OCI-LY7 (cell line): ENCODE data around the gene SLC12A3. TPM values are rescaled to one million over a fixed set of nuclear protein-coding genes. Genes with fewer than 3 reads are reported as not detected.

ENCODE experiments used
- BruUV-seq: library from RNA; stranded (reverse); fragments of 400-500 nt; replicated peaks from 2 replicates; lab custom pipeline; 2021; lab: Mats Ljungman, UMichigan
- CTCF ChIA-PET: fragments of 300-600 bp; sonication (Branson Sonifier 250); formaldehyde crosslinking; loops from one replicate; lab custom pipeline; 2022; ENCODE audit warnings: antibody characterized with exemption; ENCODE audit not compliant: unreplicated experiment; lab: Charles Lee
- POLR2A ChIA-PET: fragments of 300-600 bp; sonication (Branson Sonifier 250); formaldehyde crosslinking; loops from one replicate; lab custom pipeline; 2022; ENCODE audit warnings: antibody characterized with exemption; lab: Charles Lee
- DNase-seq: peaks from one replicate; pipeline ENCODE4 v3.0.0-alpha.2; 2015; ENCODE audit warnings: low spot score
- H2AFZ ChIP-seq: fragments of 200-600 bp; sonication (generic), shearing (Covaris generic); 2 replicates; pipeline ENCODE4 v1.6.1; 2014; ENCODE audit warnings: mild to moderate bottlenecking, antibody characterized with exemption, low read length, moderate library complexity
- H3K27ac ChIP-seq: fragments of 200-600 bp; sonication (generic); 2 replicates; pipeline ENCODE4 v1.5.1; 2014; ENCODE audit warnings: mixed run types, low read depth, mild to moderate bottlenecking, moderate library complexity, low read length, inconsistent platforms; ENCODE audit not compliant: poor library complexity, severe bottlenecking
- H3K36me3 ChIP-seq: fragments of 200-600 bp; sonication (generic); 2 replicates; pipeline ENCODE4 v1.6.1; 2014; ENCODE audit warnings: mild to moderate bottlenecking, antibody characterized with exemption, low read length, moderate library complexity, mixed read lengths; ENCODE audit not compliant: insufficient read depth
- H3K4me1 ChIP-seq: fragments of 200-600 bp; sonication (generic); 2 replicates; pipeline ENCODE4 v1.5.1; 2014; ENCODE audit warnings: mild to moderate bottlenecking, low read length; ENCODE audit not compliant: insufficient read depth, poor library complexity, severe bottlenecking
- H3K4me2 ChIP-seq: fragments of 200-600 bp; sonication (generic); 2 replicates; pipeline ENCODE4 v1.6.1; 2014; ENCODE audit warnings: mild to moderate bottlenecking, low read length
- H3K4me3 ChIP-seq: fragments of 200-600 bp; sonication (generic); 2 replicates; pipeline ENCODE4 v1.5.1; 2014; ENCODE audit warnings: mild to moderate bottlenecking, low read depth, low read length; ENCODE audit not compliant: poor library complexity, severe bottlenecking
- H3K79me2 ChIP-seq: fragments of 200-600 bp; sonication (generic); 2 replicates; pipeline ENCODE4 v1.6.1; 2016; ENCODE audit warnings: low read depth, mild to moderate bottlenecking, low read length, moderate library complexity, mixed read lengths; ENCODE audit not compliant: insufficient read depth
- H3K9me2 ChIP-seq: fragments of 200-600 bp; sonication (generic); 2 replicates; pipeline ENCODE4 v1.6.1; 2016; ENCODE audit warnings: mild to moderate bottlenecking, low read length, mixed read lengths; ENCODE audit not compliant: insufficient read depth
- H3K9me3 ChIP-seq: fragments of 200-600 bp; sonication (generic); 2 replicates; pipeline ENCODE4 v1.6.1; 2014; ENCODE audit warnings: mild to moderate bottlenecking, mixed run types, low read length, mixed read lengths
- H4K20me1 ChIP-seq: fragments of 200-600 bp; sonication (generic); 2 replicates; pipeline ENCODE4 v1.6.1; 2014; ENCODE audit warnings: mild to moderate bottlenecking, antibody characterized with exemption, low read length, moderate library complexity, mixed read lengths; ENCODE audit not compliant: insufficient read depth
- EZH2phosphoT487 ChIP-seq: fragments of 200-600 bp; sonication (generic); IDR thresholded peaks from 2 replicates; pipeline ENCODE4 v1.6.1; 2018; ENCODE audit warnings: low read depth, borderline replicate concordance, mild to moderate bottlenecking, mixed run types, antibody characterized with exemption, low read length, moderate library complexity, mixed read lengths
- intact Hi-C: fragments of 100-400 bp; cut with micrococcal nuclease; formaldehyde crosslinking; loops from one replicate; pipeline ENCODE4 v1.10.0; 2022; ENCODE audit not compliant: unreplicated experiment
- total RNA-seq, 2 experiments: library from RNA; depleted of rRNA in 1 of 2; stranded (reverse); fragments of >200 nt in 1 of 2; shearing (Covaris generic) in 1 of 2; gene quantifications; 2 replicates each; pipeline ENCODE4 v1.2.3, GENCODE V29; 2014 to 2022
- TF ChIP-seq, protein P1 (sequence below): fragments of 200-600 bp; sonication (generic); conservative IDR thresholded peaks from 2 replicates; pipeline ENCODE4 v1.5.1; 2014; ENCODE audit warnings: mild to moderate bottlenecking, antibody characterized with exemption, low read length, moderate library complexity, mixed read lengths

The SLC12A3 gene
- total RNA-seq, 2 experiments from 2014 or later = 0.25 to 0.88 TPM

DNA sequence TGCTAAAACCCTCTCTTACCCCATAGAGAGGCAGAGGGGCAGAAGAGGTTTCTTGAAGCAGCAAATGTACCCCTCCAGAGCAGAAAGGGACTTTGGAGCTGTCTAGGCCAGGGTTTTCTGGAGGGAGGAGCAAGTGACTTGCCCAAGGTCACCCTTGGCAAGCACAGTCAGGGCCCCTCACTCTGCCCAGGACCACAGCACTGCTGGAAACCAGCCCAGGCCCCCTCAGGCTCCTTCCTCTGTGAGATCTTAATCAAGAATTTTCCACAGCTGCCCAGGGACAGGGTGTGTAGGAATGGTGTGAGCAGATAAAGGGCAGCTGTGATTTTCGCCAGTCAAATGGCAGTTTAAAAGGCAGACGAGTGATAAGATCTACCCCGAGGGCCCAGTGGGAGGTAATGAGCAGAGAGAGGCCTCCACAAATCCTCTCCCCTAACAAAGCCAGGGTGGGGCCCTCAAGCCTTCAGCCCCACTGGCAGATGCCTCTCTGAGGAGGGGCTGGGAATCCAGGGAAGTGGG is 3.9 kb upstream of the SLC12A3 start:
- peak overlapping the region; percentile 75 for H3K4me2 ChIP-seq
- H3K4me1 ChIP-seq = peaks cover 47% of the 10 kb centered on the region
- no peaks in the 10 kb centered on the region for H4K20me1 ChIP-seq
- peak; percentile 29 for DNase-seq
- no peaks in the 10 kb centered on the region for H3K79me2 ChIP-seq
- ChIA-PET CTCF (interaction anchor here (1.0 to 1.5 kb wide), 2 partner anchors 8 to 69 kb away, joined by 4 read pairs; no protein-coding TSS in a partner anchor), POLR2A (interaction anchor here (0.8 to 1.1 kb wide), 3 partner anchors 69 to 89 kb away, joined by 3 read pairs; no protein-coding TSS in a partner anchor)
- H3K9me3 ChIP-seq = no peaks in the 10 kb centered on the region
- H3K36me3 ChIP-seq = no peaks in the 10 kb centered on the region
- intact Hi-C loops = loop anchor here (5.0 kb wide), 1 partner anchor 181 kb away; no protein-coding TSS in a partner anchor
- TF ChIP-seq EZH2phosphoT487 = no peak
- TF ChIP-seq, protein P1, sequence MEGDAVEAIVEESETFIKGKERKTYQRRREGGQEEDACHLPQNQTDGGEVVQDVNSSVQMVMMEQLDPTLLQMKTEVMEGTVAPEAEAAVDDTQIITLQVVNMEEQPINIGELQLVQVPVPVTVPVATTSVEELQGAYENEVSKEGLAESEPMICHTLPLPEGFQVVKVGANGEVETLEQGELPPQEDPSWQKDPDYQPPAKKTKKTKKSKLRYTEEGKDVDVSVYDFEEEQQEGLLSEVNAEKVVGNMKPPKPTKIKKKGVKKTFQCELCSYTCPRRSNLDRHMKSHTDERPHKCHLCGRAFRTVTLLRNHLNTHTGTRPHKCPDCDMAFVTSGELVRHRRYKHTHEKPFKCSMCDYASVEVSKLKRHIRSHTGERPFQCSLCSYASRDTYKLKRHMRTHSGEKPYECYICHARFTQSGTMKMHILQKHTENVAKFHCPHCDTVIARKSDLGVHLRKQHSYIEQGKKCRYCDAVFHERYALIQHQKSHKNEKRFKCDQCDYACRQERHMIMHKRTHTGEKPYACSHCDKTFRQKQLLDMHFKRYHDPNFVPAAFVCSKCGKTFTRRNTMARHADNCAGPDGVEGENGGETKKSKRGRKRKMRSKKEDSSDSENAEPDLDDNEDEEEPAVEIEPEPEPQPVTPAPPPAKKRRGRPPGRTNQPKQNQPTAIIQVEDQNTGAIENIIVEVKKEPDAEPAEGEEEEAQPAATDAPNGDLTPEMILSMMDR = no peak
- no TSS peak for BruUV-seq
- peak overlapping the region; percentile 85 for H3K27ac ChIP-seq
- no peaks in the 10 kb centered on the region for H3K9me2 ChIP-seq
- peak overlapping the region; percentile 68 for H2AFZ ChIP-seq
- peak overlapping the region; percentile 48 for H3K4me3 ChIP-seq

DNA sequence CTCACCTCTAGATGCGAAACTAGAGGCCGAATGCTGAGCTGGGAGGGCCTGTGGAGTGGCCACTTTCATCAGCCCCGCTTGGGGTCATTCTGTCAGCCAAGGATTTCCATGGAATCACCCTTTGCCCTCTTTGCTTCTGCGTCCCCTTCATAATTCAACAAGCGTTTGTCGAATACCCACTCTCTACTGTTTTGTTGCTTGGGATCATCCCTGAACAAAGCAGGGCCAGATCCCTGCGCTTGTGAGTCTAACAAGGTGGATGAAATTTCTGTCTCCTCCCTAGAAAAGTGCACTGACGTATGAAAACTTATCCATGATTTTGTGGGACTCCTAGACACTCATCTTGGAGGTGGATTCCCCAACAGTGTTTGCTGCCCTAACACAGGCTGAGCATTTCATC is 3.3 kb upstream of the SLC12A3 start:
- peak overlapping the region; percentile 75; the same call in 1 of the 2 replicates for H3K4me2 ChIP-seq
- POLR2A ChIA-PET = interaction anchor here (0.8 to 1.9 kb wide), 3 partner anchors 69 to 92 kb away, joined by 3 to 7 read pairs (median 3); no protein-coding TSS in a partner anchor
- H3K79me2 ChIP-seq = no peaks in the 10 kb centered on the region
- no peak for DNase-seq
- intact Hi-C loops = loop anchor here (5.0 kb wide), 1 partner anchor 181 kb away; no protein-coding TSS in a partner anchor
- no peaks in the 10 kb centered on the region for H3K9me3 ChIP-seq
- peak overlapping the region; percentile 68; the same call in 1 of the 2 replicates for H2AFZ ChIP-seq
- TF ChIP-seq, protein P1 = no peak
- no peak for TF ChIP-seq EZH2phosphoT487
- no peaks in the 10 kb centered on the region for H3K36me3 ChIP-seq
- H3K9me2 ChIP-seq = no peaks in the 10 kb centered on the region
- peak overlapping the region; percentile 85 for H3K27ac ChIP-seq
- no TSS peak for BruUV-seq
- H3K4me1 ChIP-seq = peaks cover 47% of the 10 kb centered on the region
- no peak overlapping the region for H3K4me3 ChIP-seq
- no peaks in the 10 kb centered on the region for H4K20me1 ChIP-seq
- CTCF ChIA-PET = no interaction called here

DNA sequence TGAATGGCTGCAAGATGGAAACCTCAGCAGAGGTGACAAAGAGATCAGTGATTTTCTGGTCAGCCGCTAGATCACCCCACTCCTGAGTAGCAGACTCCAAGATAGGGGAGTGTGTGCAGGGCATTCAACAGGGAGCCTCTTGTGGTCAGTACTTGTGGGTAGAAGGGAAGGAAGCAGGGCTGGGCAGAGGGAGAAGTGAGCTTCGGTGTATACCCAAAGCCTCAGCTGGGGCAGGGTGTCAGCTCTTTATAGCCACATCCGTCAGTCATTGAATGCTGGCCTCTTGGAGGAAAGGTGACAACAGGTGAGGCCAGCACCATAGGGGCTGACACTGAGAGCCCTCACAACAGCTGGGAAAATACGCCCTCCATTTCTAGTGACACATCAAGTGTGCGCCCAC is 2.2 kb upstream of the SLC12A3 start:
- ChIA-PET POLR2A (interaction anchor here (0.8 to 1.9 kb wide), 7 partner anchors 11 to 178 kb away, joined by 3 to 7 read pairs (median 4); no protein-coding TSS in a partner anchor), CTCF (interaction anchor here (0.5 to 1.2 kb wide), 3 partner anchors 9 to 79 kb away, joined by 3 read pairs; no protein-coding TSS in a partner anchor)
- H3K79me2 ChIP-seq = no peaks in the 10 kb centered on the region
- H4K20me1 ChIP-seq = no peaks in the 10 kb centered on the region
- TF ChIP-seq, protein P1 = no peak
- TF ChIP-seq EZH2phosphoT487 = no peak
- DNase-seq = peak; percentile 19
- intact Hi-C loops = loop anchor here (5.0 kb wide), 1 partner anchor 180 kb away; no protein-coding TSS in a partner anchor
- H3K4me3 ChIP-seq = no peak overlapping the region
- H3K36me3 ChIP-seq = no peaks in the 10 kb centered on the region
- no peak overlapping the region for H3K27ac ChIP-seq
- BruUV-seq = no TSS peak
- H2AFZ ChIP-seq = no peak overlapping the region
- H3K9me2 ChIP-seq = no peaks in the 10 kb centered on the region
- no peak overlapping the region for H3K4me2 ChIP-seq
- no peaks in the 10 kb centered on the region for H3K9me3 ChIP-seq
- peaks cover 55% of the 10 kb centered on the region for H3K4me1 ChIP-seq
